Smooth muscle cell (in vitro differentiated cells): ENCODE data around the gene UBA1. TPM values are rescaled to one million over a fixed set of nuclear protein-coding genes. Genes with fewer than 3 reads are reported as not detected.

Experiments used
- polyA plus RNA-seq: library from polyadenylated mRNA; unstranded; fragments of >200 nt; fragmentation: Nextera tagmentation; extraction: Ambion mirVana; gene quantifications from 2 replicates; pipeline ENCODE4 v1.2.1, GENCODE V29; 2016
- total RNA-seq: library from RNA; depleted of rRNA; stranded (reverse); fragments of >200 nt; gene quantifications from 2 replicates; pipeline ENCODE4 v1.2.3, GENCODE V29; 2014

The UBA1 gene
- total and polyA plus RNA-seq, 2 experiments from 2014 or later, result 223 to 246 TPM

Other genes with a start within 250 kb of the UBA1 start
- gene RGN, start 115.4 kb upstream of the UBA1 start, total RNA-seq, result 1.1 and 2.5 TPM in 2 replicates
- 0.96 and 3.6 TPM in 2 replicates for gene RGN, start 115.4 kb upstream of the UBA1 start, polyA plus RNA-seq
- 67.4 and 82.6 TPM in 2 replicates for gene NDUFB11, start 49.1 kb upstream of the UBA1 start, total RNA-seq
- 167 and 178 TPM in 2 replicates for gene NDUFB11, start 49.1 kb upstream of the UBA1 start, polyA plus RNA-seq
- gene RBM10, start 48.6 kb upstream of the UBA1 start, total RNA-seq, result 17.6 and 18.3 TPM in 2 replicates
- 39.2 and 42.7 TPM in 2 replicates for gene RBM10, start 48.6 kb upstream of the UBA1 start, polyA plus RNA-seq
- 118 and 176 TPM in 2 replicates for gene CDK16, start 24.9 kb downstream of the UBA1 start, total RNA-seq
- 269 and 270 TPM in 2 replicates for gene CDK16, start 24.9 kb downstream of the UBA1 start, polyA plus RNA-seq
- gene USP11, start 39.2 kb downstream of the UBA1 start, total RNA-seq, result 80.6 and 84.0 TPM in 2 replicates
- gene USP11, start 39.2 kb downstream of the UBA1 start, polyA plus RNA-seq, result 211 and 221 TPM in 2 replicates
- 0.22 TPM in 1 of 2 replicates, not detected in the other for gene ZNF157, start 176.7 kb downstream of the UBA1 start, total RNA-seq
- gene ZNF157, start 176.7 kb downstream of the UBA1 start, polyA plus RNA-seq, result not detected in 2 replicates